ENCODE results near the gene LGR4. TPM values are rescaled to one million over a fixed set of nuclear protein-coding genes. Genes with fewer than 3 reads are reported as not detected.

Gene LGR4
- total and polyA plus RNA-seq, 2 experiments from 2014 or later: 22.6 to 99.6 TPM

DNA sequence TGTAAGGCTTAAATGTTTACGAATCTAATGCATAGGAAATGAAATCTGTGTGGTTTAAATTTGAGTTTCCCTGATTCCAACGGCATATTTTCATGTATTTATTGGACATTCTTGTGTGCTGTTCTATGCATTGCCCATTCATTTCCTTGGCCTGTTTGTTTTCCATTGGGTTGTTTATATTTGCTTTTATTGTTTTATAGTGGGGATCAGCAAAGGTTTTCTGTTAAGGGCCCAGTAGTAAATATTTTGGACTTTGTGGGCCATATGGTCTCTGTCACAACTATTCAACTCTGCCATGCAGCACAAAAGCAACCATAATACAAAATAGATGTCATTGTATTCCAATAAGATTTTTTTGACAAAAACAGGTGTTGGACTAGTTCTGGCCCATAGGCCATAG is 5.2 kb upstream of the LGR4 start (continued):
- TF ChIP-seq, protein P1, sequence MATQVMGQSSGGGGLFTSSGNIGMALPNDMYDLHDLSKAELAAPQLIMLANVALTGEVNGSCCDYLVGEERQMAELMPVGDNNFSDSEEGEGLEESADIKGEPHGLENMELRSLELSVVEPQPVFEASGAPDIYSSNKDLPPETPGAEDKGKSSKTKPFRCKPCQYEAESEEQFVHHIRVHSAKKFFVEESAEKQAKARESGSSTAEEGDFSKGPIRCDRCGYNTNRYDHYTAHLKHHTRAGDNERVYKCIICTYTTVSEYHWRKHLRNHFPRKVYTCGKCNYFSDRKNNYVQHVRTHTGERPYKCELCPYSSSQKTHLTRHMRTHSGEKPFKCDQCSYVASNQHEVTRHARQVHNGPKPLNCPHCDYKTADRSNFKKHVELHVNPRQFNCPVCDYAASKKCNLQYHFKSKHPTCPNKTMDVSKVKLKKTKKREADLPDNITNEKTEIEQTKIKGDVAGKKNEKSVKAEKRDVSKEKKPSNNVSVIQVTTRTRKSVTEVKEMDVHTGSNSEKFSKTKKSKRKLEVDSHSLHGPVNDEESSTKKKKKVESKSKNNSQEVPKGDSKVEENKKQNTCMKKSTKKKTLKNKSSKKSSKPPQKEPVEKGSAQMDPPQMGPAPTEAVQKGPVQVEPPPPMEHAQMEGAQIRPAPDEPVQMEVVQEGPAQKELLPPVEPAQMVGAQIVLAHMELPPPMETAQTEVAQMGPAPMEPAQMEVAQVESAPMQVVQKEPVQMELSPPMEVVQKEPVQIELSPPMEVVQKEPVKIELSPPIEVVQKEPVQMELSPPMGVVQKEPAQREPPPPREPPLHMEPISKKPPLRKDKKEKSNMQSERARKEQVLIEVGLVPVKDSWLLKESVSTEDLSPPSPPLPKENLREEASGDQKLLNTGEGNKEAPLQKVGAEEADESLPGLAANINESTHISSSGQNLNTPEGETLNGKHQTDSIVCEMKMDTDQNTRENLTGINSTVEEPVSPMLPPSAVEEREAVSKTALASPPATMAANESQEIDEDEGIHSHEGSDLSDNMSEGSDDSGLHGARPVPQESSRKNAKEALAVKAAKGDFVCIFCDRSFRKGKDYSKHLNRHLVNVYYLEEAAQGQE (IDR thresholded peaks at IDR 0.05; ENCODE audit: unreplicated experiment): no peak
- TF ChIP-seq, protein P2, sequence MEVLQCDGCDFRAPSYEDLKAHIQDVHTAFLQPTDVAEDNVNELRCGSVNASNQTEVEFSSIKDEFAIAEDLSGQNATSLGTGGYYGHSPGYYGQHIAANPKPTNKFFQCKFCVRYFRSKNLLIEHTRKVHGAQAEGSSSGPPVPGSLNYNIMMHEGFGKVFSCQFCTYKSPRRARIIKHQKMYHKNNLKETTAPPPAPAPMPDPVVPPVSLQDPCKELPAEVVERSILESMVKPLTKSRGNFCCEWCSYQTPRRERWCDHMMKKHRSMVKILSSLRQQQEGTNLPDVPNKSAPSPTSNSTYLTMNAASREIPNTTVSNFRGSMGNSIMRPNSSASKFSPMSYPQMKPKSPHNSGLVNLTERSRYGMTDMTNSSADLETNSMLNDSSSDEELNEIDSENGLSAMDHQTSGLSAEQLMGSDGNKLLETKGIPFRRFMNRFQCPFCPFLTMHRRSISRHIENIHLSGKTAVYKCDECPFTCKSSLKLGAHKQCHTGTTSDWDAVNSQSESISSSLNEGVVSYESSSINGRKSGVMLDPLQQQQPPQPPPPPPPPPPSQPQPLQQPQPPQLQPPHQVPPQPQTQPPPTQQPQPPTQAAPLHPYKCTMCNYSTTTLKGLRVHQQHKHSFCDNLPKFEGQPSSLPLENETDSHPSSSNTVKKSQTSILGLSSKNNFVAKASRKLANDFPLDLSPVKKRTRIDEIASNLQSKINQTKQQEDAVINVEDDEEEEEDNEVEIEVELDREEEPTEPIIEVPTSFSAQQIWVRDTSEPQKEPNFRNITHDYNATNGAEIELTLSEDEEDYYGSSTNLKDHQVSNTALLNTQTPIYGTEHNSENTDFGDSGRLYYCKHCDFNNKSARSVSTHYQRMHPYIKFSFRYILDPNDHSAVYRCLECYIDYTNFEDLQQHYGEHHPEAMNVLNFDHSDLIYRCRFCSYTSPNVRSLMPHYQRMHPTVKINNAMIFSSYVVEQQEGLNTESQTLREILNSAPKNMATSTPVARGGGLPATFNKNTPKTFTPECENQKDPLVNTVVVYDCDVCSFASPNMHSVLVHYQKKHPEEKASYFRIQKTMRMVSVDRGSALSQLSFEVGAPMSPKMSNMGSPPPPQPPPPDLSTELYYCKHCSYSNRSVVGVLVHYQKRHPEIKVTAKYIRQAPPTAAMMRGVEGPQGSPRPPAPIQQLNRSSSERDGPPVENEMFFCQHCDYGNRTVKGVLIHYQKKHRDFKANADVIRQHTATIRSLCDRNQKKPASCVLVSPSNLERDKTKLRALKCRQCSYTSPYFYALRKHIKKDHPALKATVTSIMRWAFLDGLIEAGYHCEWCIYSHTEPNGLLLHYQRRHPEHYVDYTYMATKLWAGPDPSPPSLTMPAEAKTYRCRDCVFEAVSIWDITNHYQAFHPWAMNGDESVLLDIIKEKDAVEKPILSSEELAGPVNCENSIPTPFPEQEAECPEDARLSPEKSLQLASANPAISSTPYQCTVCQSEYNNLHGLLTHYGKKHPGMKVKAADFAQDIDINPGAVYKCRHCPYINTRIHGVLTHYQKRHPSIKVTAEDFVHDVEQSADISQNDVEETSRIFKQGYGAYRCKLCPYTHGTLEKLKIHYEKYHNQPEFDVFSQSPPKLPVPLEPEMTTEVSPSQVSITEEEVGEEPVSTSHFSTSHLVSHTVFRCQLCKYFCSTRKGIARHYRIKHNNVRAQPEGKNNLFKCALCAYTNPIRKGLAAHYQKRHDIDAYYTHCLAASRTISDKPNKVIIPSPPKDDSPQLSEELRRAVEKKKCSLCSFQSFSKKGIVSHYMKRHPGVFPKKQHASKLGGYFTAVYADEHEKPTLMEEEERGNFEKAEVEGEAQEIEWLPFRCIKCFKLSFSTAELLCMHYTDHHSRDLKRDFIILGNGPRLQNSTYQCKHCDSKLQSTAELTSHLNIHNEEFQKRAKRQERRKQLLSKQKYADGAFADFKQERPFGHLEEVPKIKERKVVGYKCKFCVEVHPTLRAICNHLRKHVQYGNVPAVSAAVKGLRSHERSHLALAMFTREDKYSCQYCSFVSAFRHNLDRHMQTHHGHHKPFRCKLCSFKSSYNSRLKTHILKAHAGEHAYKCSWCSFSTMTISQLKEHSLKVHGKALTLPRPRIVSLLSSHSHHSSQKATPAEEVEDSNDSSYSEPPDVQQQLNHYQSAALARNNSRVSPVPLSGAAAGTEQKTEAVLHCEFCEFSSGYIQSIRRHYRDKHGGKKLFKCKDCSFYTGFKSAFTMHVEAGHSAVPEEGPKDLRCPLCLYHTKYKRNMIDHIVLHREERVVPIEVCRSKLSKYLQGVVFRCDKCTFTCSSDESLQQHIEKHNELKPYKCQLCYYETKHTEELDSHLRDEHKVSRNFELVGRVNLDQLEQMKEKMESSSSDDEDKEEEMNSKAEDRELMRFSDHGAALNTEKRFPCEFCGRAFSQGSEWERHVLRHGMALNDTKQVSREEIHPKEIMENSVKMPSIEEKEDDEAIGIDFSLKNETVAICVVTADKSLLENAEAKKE (CRISPR knock-in tag; IDR thresholded peaks at IDR 0.05): no peak

DNA sequence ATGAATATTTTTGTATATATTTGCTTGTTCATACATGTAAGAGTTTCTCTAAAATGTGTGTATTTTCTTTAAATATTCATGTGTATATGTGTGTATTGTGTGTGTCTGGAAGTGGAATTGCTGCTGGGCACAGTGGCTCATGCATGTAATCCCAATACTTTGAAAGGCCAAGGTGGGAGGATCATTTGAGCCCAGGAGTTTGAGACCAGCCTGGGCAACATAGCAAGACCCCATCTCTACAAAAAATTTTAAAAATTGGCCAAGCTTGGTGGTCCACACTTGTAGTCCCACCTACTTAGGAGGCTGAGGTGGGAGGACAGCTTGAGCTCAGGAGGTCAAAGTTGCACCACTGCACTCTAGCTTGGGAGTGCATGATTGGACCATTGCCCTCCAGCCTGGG is 4.7 kb upstream of the LGR4 start:
- Mint-ChIP-seq H3K9me3 (0 out of 3 replicates have a peak, but pooled peaks cover 4% of the 10 kb centered on the region), H3K27ac (no peak overlapping the region), H3K4me1 (peaks cover 6% of the 10 kb centered on the region; the same call in 2 of the 3 replicates), H3K4me3 (no peak overlapping the region), H3K36me3 (ENCODE audit: low read depth) (no peaks in the 10 kb centered on the region; the same call in 2 of the 3 replicates), H3K27me3 (ENCODE audit: insufficient read depth, low read depth, poor library complexity) (peaks cover 5% of the 10 kb centered on the region)
- no peaks in the 10 kb centered on the region for H3K27me3 ChIP-seq (ENCODE audit: insufficient read depth)
- TF ChIP-seq, protein P3, sequence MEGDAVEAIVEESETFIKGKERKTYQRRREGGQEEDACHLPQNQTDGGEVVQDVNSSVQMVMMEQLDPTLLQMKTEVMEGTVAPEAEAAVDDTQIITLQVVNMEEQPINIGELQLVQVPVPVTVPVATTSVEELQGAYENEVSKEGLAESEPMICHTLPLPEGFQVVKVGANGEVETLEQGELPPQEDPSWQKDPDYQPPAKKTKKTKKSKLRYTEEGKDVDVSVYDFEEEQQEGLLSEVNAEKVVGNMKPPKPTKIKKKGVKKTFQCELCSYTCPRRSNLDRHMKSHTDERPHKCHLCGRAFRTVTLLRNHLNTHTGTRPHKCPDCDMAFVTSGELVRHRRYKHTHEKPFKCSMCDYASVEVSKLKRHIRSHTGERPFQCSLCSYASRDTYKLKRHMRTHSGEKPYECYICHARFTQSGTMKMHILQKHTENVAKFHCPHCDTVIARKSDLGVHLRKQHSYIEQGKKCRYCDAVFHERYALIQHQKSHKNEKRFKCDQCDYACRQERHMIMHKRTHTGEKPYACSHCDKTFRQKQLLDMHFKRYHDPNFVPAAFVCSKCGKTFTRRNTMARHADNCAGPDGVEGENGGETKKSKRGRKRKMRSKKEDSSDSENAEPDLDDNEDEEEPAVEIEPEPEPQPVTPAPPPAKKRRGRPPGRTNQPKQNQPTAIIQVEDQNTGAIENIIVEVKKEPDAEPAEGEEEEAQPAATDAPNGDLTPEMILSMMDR (conservative IDR thresholded peaks at IDR 0.05; ENCODE audit: low read depth in 2 of 2): no peak
- TF ChIP-seq JUNB (IDR thresholded peaks at IDR 0.05; ENCODE audit: unreplicated experiment): no peak
- no peak for TF ChIP-seq CREB1 (CRISPR knock-in tag; IDR thresholded peaks at IDR 0.05; ENCODE audit: low read depth)
- no peak overlapping the region for H2AFZ ChIP-seq
- H3K36me3 ChIP-seq (ENCODE audit: insufficient read depth): no peaks in the 10 kb centered on the region
- ATAC-seq: no peak
- H3K9me2 ChIP-seq (ENCODE audit: insufficient read depth): no peaks in the 10 kb centered on the region
- no peaks in the 10 kb centered on the region for H3K79me2 ChIP-seq (replicated peaks; ENCODE audit: insufficient read depth)
- 0 out of 2 replicates have a peak, but pooled peaks cover 4% of the 10 kb centered on the region for H3F3A ChIP-seq (replicated peaks; ENCODE audit: low read depth)
- H4K20me1 ChIP-seq (replicated peaks; ENCODE audit: insufficient read depth): no peaks in the 10 kb centered on the region
- H3K4me2 ChIP-seq: no peak overlapping the region
- no peak overlapping the region for H3K27ac ChIP-seq (ENCODE audit: low read depth)
- H3K4me3 ChIP-seq: no peak overlapping the region
- peaks cover 4% of the 10 kb centered on the region for H3K4me1 ChIP-seq (ENCODE audit: insufficient read depth)
- DNase-seq (ENCODE audit: low spot score): no peak

Measured in GM23338 (cell line).